ENCODE data around the gene ZNF415. TPM values are rescaled to one million over a fixed set of nuclear protein-coding genes. Genes with fewer than 3 reads are reported as not detected.
"Not testable (repeated sequence)": the region's sequence is repeated elsewhere in the genome, so short reads cannot be mapped to it uniquely, and the experiment has no call there.

Gene ZNF415
- total RNA-seq, 1 donor from 2014 or later = 7.3 TPM

GRCh38 chr19:53103234-53104203, 29.2 kb downstream of the ZNF415 start, which contains the start of gene ZNF160:
Gene ZNF160, minus strand, starts transcription at chr19:53103422. Its CDS starts 17,146 bp downstream, at chr19:53086276.
- H3K27me3 Mint-ChIP-seq (ENCODE audit: low read depth) = no peaks in the 10 kb centered on the region
- H3K27ac Mint-ChIP-seq (ENCODE audit: unreplicated experiment) = peak within 1 kb of the TSS; percentile 94
- H3K9me3 Mint-ChIP-seq (ENCODE audit: low read depth) = peaks cover 4% of the 10 kb centered on the region
- no peak for TF ChIP-seq CTCF (IDR thresholded peaks at IDR 0.05)
- peak within 1 kb of the TSS; percentile 90 for H3K4me3 Mint-ChIP-seq (ENCODE audit: unreplicated experiment)
- H3K36me3 Mint-ChIP-seq (ENCODE audit: low read depth) = peaks cover 14% of the 10 kb centered on the region
- H3K4me1 Mint-ChIP-seq (ENCODE audit: low read depth) = peaks cover 27% of the 10 kb centered on the region
- DNase-seq (ENCODE audit: low spot score) = peak; percentile 99

GRCh38 chr19:53102756-53103233, 29.9 kb downstream of the ZNF415 start:
- no peak for DNase-seq (ENCODE audit: low spot score)
- Mint-ChIP-seq H3K36me3 (ENCODE audit: low read depth) (peaks cover 8% of the 10 kb centered on the region), H3K4me1 (ENCODE audit: low read depth) (peaks cover 29% of the 10 kb centered on the region), H3K9me3 (ENCODE audit: low read depth) (no peaks in the 10 kb centered on the region), H3K4me3 (ENCODE audit: unreplicated experiment) (peak overlapping the region; percentile 90), H3K27ac (ENCODE audit: unreplicated experiment) (peak overlapping the region; percentile 94), H3K27me3 (ENCODE audit: low read depth) (no peaks in the 10 kb centered on the region)
- no peak for TF ChIP-seq CTCF (IDR thresholded peaks at IDR 0.05)

DNA sequence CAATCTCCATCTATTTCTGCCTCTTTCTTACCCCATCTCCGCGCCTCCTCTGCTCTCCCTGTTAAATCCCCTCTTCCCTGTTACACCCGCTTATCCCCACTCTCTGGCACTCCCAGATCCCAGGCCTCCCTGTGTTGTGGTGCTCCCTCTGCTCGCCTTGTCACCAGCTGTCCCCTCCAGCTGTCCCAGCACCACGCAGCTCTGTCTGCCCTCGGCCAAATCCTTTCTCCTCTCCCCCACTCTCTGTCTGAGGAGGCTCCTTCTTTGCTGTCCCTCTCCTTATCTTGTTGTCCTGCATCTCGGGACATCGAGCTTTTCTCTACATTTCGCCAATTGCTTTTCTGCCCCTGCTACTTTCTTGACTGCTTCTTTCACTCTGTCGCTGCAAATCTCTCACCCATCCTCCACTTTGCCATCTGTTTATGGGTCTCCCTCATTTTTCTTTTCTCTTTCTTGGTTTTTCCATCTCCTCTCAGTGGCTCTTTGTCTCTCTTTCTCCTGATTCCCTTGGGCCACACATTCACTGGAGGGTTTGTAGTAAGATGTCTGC, 30.4 kb downstream of the ZNF415 start:
- TF ChIP-seq CTCF (IDR thresholded peaks at IDR 0.05) = no peak
- H3K27ac Mint-ChIP-seq (ENCODE audit: unreplicated experiment) = peak overlapping the region; percentile 94
- no peaks in the 10 kb centered on the region for H3K9me3 Mint-ChIP-seq (ENCODE audit: low read depth)
- H3K36me3 Mint-ChIP-seq (ENCODE audit: low read depth) = peaks cover 8% of the 10 kb centered on the region
- no peaks in the 10 kb centered on the region for H3K27me3 Mint-ChIP-seq (ENCODE audit: low read depth)
- DNase-seq (ENCODE audit: low spot score) = no peak
- H3K4me3 Mint-ChIP-seq (ENCODE audit: unreplicated experiment) = peak overlapping the region; percentile 90
- peaks cover 34% of the 10 kb centered on the region for H3K4me1 Mint-ChIP-seq (ENCODE audit: low read depth)

DNA sequence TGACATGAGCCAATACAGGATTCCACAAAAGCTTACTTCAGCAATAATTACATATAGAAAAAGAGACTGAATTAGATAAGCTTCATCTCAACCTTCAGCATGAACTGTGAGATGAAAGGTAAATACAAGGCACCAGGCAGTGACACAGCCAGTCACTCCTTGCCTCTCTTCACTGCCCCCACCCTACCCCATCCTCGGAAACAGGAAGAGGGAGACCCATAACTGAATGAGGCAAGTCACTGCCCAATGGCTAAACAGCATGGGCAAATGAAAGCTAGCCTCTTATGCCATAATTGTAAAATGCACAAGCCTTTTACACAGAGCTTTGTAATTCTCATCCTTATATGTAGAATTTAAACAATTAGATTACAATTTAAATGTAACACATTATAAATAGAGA, 31.2 kb downstream of the ZNF415 start:
- Mint-ChIP-seq H3K4me1 (ENCODE audit: low read depth) (peaks cover 34% of the 10 kb centered on the region), H3K9me3 (ENCODE audit: low read depth) (no peaks in the 10 kb centered on the region), H3K4me3 (ENCODE audit: unreplicated experiment) (peak overlapping the region; percentile 90), H3K27me3 (ENCODE audit: low read depth) (no peaks in the 10 kb centered on the region), H3K27ac (ENCODE audit: unreplicated experiment) (no peak overlapping the region), H3K36me3 (ENCODE audit: low read depth) (peaks cover 7% of the 10 kb centered on the region)
- TF ChIP-seq CTCF (IDR thresholded peaks at IDR 0.05) = no peak
- DNase-seq (ENCODE audit: low spot score) = no peak

- H3K27me3 Mint-ChIP-seq (ENCODE audit: low read depth); H3K4me3 Mint-ChIP-seq (ENCODE audit: unreplicated experiment); DNase-seq (ENCODE audit: low spot score); H3K27ac Mint-ChIP-seq (ENCODE audit: unreplicated experiment); H3K9me3 Mint-ChIP-seq (ENCODE audit: low read depth): not testable (repeated sequence)
- Mint-ChIP-seq H3K36me3 (ENCODE audit: low read depth) (peaks cover 12% of the 10 kb centered on the region), H3K4me1 (ENCODE audit: low read depth) (peaks cover 22% of the 10 kb centered on the region)
Observed at GRCh38 chr19:53098570-53098969, 34.1 kb downstream of the ZNF415 start.

- Mint-ChIP-seq H3K4me1 (ENCODE audit: low read depth) (peaks cover 16% of the 10 kb centered on the region), H3K36me3 (ENCODE audit: low read depth) (peaks cover 16% of the 10 kb centered on the region)
- not testable (repeated sequence) for H3K9me3 Mint-ChIP-seq (ENCODE audit: low read depth); DNase-seq (ENCODE audit: low spot score); H3K27me3 Mint-ChIP-seq (ENCODE audit: low read depth); H3K27ac Mint-ChIP-seq (ENCODE audit: unreplicated experiment); H3K4me3 Mint-ChIP-seq (ENCODE audit: unreplicated experiment)
Observed at GRCh38 chr19:53096982-53097690, 35.6 kb downstream of the ZNF415 start.

DNA sequence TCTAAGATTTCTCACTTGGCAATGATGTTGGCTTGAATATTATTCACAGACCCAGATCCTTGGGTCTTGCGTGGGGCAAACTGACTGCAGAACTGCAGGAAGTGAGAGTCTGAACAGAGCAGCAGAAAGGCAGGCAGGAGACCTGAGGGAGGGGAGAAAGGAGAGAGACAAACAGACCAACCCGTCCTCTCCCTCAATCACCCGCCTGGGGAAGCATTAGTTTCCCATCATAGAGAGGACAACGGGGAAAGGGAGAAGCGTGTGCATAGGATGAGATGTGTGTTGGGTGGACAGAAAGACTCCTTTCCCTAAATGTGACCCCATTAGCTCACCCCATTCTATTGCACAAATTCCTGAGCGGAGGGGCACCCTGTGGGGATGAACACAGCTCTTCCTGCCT, 36.1 kb downstream of the ZNF415 start:
- H3K9me3 Mint-ChIP-seq (ENCODE audit: low read depth); H3K27ac Mint-ChIP-seq (ENCODE audit: unreplicated experiment); H3K27me3 Mint-ChIP-seq (ENCODE audit: low read depth); H3K4me3 Mint-ChIP-seq (ENCODE audit: unreplicated experiment); DNase-seq (ENCODE audit: low spot score): not testable (repeated sequence)
- Mint-ChIP-seq H3K36me3 (ENCODE audit: low read depth) (peaks cover 18% of the 10 kb centered on the region), H3K4me1 (ENCODE audit: low read depth) (peaks cover 12% of the 10 kb centered on the region)
